OCI-M2 (cell line): ENCODE measurements around the gene LRRFIP2.
"Not testable (repeated sequence)": the region's sequence is repeated elsewhere in the genome, so short reads cannot be mapped to it uniquely, and the experiment has no call there.

Experiments used
- DNase-seq: peaks from one replicate; lab custom pipeline; 2025; ENCODE audit not compliant: unreplicated experiment; lab: John Stamatoyannopoulos, UW

The LRRFIP2 gene

DNA sequence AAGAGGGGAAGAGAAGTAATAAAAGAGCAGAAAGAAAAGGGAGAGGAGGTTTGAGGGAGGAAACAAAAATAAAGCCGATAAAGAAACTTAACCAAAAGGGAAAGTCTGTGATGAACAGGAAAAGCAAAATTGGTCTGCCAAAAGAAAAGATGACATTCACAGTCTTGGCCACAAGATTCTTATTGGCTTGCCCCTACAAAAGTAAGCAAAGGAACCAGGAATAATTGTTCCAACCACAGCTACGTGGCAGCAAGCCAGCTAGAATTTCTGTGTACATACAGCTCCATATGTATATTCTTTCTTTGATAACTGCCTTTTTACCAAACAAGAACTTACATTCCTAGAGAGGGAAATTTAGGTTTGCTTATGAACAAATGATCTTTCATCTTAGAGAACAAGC is 101.5 kb downstream of the LRRFIP2 start:
- DNase-seq, result no peak

DNA sequence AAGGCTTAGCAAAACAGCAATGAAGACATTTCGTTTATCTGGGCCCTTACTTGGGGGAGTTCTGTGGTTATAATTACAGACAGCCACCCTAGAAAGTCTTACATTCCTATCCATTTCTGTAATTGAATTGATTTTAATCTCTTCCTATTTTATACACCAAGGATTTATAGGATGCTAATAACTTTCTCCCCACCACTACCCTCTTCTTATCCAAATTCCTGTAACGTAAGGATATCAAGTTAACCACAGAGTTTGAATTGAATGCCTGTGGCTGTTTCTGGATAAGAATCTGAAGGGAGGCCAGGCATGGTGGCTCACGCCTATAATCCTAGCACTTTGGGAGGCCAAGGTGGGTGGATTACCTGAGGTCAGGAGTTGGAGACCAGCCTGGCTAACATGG is 102.5 kb downstream of the LRRFIP2 start:
- no peak for DNase-seq

DNA sequence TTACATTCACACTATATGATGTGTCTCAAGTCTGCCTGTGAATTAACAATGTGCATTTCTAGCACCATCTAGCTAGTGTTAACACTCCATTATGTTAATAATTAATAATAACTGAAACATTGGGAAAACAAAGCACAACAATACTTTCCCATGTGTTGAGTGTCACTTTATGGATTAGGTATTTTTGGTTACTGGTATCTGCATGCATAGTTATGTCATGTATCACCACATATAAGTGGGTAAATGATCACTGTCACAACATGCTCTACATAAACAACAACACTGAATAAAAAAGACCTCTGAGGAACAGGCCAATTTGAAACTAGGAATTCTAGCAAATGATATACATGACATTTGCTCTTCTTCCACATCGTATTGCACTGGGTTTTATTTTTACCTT is 106.4 kb downstream of the LRRFIP2 start:
- DNase-seq, result no peak

DNA sequence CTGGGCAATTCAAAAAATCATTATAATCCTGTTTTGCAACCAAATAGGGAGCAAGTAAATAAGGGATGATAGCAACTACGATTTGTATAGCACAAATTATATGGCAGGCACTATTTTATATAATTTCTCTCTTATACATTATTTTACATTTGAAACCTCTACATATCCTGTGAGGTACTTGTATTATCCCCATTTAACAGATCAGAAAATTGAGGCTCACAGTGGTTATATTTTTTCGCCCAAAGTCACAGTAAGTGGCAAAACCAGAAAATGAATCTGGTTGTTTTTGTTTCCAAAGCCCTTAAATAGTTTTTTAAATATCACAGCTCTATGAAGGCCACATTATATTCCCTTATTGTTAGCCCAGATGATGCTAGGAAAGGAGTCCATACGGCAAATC is 106.8 kb downstream of the LRRFIP2 start:
- no peak for DNase-seq

DNA sequence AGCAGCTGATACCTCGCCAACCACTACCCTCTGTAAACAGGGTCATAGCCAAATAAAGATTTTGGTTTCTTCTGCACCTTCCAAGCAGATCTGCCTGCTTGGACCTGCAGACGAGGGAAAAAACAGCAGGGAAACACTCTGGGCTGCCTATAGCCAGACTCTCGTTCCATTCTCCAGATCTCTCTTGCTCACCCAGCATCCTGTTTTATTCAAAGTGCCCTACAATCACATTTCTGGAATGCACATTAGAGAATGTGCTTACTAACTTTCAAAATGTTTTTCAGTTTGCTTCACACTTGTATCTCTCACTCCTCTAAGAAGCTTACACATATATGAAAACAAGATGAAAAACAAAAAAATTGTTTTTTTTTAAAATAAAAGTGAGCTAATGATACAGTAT is 109.6 kb downstream of the LRRFIP2 start:
- DNase-seq, result no peak

DNA sequence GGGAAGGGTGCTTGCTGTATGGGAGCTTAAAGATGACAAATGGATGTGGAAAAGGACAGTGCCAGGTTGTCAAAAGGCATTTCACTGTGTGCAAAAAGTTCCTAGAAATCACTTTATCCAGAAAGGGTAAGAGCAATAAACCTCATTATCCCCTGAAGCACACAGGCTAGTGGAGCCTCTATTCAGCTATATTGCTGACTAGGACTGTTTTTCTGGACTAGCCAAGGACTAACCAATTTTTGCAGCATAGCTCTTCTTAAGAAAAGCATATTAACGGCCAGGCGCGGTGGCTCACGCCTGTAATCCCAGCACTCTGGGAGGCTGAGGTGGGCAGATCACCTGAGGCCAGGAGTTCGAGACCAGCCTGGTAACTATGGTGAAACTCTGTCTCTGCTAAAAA is 116.3 kb downstream of the LRRFIP2 start:
- DNase-seq, result no peak

DNA sequence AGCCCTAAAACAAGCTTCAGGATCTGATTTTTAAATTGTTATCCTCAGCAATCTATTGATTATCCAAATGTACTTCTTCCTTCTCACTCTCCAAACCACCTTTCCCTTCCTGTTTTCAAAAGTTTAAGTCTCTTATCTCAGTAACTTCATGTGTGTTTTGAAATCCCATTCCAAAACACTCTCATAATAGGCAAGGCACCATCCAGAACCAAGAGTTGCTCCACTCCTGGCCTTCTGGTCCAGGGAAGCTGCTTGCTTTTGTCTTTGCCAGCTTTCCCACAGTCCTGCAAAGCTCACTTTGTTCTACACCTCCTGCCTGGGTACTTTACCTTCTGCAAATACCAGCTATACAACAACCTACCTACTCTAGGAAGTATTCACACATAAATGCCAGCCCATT is 117.6 kb downstream of the LRRFIP2 start:
- no peak for DNase-seq

DNA sequence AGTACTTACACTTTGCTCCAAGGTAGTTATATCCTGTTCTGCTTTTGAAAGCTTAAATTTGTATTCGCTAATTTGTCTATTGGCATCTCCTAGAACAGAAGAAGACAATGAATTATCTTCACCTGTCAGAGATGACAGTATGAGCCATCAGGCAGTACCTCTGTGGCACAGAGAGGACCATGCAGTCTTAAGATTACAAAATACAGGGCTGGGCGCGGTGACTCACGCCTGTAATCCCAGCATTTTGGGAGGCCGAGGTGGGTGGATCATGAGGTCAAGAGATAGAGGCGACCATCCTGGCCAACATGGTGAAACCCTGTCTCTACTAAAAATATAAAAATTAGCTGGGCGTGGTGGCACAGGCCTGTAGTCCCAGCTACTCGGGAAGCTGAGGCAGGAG is 119.3 kb downstream of the LRRFIP2 start:
- not testable (repeated sequence) for DNase-seq

DNA sequence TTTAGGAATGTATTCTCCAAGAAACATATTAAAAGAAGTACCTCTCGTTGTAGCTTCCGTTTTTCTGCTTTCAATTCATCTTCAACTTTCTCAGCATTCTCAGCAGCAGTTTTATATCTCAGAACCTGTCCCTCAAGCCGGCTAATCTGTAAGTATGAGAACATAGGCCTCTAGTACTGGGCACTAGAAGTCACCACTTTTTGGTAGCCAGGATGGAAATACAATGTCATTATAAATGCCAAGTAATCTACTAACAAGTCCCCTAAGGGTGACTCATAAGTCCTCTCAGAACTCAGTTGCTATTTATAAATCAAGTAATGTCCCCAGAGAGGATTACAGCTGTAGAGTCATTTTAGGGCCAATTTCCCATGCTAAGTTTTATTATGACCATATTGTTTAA is 120.0 kb downstream of the LRRFIP2 start:
- no peak for DNase-seq

DNA sequence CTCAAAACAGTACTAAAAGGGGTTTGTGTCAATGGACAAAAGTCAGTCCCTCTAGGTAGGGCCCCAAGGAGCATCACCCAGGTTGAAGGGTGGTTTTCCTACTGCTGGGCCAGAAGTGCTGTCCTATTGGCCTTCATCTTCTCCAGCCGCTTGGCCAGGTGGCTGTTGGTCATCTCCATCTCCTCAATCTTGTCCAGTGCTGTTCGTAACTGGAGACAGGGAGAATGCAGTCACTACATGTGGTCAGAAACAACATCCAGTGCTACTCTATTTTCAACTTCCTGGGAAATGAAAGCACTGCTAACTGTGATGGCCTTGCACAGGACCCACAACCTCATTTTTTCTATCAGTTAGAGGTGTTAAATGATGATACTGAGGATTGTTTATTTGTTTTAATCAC is 120.6 kb downstream of the LRRFIP2 start:
- no peak for DNase-seq

DNA sequence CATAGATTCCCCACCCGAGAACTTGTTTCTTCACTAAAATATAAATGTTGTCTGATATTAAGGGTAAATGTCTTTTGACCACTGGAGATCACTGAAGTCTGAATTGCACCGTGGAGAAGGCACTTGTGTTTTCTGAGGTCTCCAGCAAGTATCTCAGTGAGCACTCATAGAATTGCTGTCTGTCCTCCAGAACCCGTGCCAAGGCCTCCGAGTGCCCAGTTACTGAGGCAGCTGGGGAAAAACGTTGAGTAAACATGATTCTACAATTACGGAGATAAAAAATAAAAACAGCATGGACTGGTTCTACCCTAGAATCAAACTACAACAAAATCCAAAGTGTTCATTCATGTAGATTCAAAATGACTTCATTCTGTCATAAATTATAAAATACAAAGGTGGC is 121.0 kb downstream of the LRRFIP2 start:
- no peak for DNase-seq

DNA sequence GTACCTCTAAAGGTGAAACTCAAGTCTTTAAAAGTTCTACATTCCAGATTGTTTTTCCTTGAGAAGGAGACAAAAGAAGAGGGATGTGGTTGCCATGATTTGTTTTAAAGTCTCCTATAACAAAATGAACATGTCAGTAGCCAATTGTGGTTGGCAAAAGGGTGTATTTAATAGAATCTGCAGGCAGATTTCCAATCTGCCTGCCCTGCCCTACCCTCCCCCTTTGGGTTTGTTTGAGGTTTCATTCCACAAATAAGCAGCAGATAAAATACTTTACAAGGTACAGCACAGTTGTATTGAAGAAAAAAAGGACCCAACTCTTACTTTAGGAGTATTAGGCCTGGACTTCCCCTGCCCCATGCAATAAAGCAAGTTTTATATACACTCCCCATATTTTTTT is 121.5 kb downstream of the LRRFIP2 start:
- DNase-seq, result no peak

DNA sequence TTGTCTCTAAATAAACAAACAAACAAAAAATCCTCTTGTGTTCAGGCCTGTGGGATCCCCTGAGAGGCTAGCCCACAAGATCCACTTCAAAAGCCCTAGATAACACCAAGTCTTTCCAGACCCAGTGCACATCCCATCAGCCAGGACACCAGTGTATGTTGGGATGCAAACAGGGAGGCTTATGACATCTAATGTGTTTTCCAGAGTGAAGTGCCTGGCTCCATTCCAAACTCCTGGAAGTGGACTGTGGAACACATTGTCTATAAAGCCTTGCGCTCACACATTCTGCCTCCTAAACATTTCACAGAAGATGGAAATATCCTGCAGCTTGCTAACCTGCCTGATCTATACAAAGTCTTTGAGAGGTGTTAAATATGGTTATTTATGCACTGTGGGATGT is 124.1 kb downstream of the LRRFIP2 start:
- DNase-seq, result no peak

DNA sequence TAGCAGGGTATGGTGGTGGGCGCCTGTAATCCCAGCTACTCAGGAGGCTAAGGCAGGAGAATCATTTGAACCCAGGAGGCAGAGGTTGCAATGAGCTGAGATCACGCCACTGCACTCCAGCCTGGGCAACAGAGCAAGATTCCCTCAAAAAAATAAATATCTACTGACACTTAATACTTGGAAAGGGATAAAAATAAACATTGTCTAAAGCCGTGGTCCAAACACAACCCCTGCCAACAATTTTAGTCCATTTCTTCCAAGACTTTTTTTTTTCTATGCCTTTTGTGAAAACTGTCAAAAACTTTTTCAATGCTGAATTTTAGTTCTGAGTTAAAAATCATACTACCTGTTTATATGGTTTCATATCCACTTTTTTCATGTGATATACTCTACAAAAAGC is 131.7 kb downstream of the LRRFIP2 start:
- not testable (repeated sequence) for DNase-seq

DNA sequence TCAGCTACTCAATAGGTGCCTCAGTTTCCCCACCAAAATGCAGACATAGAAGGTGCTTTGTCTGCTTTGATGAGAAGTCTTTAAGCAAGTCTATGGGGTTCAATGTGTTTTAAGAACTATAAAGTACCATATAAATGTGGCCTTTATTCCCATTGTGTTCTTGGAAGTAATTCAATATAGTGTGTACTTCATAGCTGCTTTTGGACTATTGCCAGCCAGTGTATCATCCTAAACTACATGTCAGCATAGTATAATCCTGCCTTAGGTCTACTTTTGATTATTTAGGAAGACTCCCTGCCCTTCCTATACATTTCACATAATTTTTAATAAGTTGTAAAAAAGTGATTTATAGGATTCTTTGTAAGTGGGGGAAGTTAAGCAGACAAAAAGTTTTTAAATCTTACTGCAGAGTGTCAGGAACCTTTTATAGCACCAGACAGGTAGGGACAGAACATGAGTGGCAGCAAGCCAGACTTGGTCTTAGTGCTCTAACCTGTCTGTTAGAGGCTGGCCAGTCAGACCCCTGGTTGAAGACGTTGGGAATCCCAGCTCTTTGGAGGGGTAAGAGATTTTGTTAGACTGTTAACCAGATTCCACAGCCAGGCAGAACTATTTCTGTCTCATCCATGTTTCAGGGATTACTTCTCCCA is 132.7 kb downstream of the LRRFIP2 start:
- DNase-seq, result no peak

DNA sequence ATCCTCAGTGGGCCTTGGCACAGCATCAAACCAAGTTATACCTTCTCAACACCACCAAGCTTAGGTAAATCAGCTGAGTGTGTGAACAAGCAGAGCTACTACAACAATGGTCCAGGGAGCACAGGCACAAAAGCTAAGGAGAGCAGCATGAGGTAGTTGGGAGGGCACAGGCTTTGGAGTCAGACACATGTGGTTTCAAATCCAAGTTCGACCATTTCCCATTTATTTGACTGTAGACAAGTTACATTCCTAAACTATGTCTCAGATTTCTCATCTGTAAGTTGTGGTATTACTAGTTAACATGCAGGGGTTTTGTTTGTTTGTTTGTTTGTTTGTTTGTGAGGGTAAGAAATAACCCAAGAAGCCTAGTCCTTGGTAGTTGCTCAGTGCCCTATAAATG is 134.2 kb downstream of the LRRFIP2 start:
- DNase-seq, result no peak

DNA sequence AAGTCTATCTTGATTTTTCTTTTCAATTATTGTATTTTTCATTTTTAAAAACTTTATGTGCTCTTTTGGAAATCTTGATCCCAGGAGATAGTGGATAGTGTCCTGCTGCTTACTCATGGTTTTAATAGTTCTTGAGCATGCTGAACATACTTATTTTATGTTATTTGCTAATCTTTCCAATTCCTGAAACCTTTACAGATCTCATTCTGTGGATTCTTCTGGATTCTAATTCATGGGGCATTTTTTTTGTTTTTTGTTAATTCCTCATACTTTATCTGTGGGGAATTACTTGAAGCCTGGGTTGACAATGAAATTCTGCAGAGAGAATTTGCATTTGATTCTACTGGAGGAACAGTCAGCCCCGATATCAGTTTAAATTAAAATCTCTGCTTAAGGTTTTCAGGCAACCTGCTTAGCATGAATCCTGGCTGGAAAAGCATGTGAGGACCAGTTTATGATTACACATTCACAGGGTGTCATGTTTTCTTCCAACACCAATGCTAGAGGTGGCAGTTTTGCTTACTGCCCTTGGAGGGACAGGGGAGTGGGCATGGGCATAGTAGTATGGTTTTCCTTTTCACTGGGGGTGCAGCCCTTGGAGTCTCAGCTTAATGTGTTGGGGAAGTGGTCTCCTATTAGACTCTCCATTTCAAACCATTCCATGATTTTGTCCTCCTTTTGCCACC is 135.1 kb downstream of the LRRFIP2 start:
- no peak for DNase-seq

DNA sequence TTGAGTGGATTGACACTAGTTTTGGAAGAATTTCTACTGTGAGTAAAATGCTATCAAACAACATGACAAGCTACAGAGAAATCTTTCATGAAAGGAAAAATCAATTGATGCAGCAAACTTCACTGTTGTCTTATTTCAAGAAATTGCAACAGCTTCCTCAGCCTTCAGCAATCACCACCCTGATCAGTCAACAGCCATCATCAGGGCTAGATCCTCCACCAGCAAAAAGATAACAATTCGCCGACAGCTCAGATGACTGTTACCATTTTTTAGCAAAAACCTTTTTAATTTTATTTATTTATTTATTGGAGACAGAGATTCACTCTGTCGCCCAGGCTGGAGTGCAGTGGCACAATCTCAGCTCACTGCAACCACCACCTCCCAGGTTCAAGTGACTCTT is 137.0 kb downstream of the LRRFIP2 start:
- no peak for DNase-seq

DNA sequence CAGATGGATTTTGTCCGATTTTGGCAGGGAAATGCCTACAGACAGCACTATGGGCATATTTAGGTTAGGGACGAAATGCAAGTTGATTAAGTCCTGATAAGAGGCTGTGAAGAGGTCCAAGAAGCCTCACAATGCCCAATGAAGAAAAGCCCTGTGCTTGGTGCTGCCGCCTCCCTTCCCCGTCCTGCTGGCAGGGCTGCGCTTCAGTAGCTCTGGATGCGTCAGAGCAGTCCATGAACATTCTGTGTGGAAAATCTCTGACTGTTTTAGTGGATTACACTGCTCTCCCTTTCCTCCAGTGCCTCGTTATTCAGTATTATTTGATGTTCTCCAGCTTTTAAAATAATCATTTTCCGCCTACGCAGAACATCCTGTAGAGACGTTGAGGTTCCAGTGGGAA is 141.4 kb downstream of the LRRFIP2 start:
- DNase-seq, result no peak

DNA sequence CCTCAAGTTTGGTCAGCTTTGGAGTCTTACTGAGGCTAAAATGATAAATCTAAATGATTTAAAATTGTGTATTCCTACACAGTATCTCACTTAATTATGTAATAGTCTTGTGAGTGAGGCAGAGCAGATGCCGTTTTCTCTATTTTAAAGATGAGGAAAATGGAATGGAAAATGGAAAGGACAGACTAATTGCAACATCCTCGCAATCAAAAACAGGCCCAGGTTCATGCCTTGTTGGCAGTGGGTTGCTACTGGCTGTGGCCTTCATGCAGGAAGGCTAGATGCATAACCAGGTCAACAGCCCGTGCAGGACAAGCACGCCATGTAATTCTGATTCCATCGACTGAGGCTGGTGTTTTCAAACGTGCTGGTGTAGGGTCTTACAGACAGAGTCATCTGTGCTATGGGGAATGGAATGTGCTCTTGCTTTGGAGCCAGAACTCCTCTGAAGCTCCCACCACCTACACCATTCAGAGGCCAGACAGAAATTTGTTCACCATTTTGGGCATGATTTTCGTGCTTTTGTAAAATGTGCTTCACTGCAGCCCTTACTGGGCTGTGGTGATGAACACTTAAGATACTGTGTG is 143.2 kb downstream of the LRRFIP2 start:
- DNase-seq, result no peak

DNA sequence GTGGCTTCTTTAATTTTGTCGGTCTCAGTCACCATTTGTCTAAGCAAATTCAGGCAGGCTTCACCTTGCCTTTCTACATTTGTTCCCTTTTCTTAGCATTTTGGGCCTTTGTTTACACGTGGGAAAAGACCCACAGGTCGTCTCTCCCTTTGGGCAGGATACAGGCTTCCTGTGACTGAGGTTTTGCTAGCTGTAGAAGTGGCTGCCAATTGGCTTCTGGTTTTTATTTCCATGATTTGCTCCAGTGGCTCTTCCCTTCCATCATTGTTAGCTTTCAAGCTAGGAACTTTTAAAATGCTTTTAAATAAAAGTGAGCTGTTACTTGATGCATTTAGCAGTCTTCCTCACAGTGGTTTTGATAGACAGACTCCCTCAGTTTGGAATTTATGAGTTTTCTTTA is 143.8 kb downstream of the LRRFIP2 start:
- DNase-seq, result no peak

DNA sequence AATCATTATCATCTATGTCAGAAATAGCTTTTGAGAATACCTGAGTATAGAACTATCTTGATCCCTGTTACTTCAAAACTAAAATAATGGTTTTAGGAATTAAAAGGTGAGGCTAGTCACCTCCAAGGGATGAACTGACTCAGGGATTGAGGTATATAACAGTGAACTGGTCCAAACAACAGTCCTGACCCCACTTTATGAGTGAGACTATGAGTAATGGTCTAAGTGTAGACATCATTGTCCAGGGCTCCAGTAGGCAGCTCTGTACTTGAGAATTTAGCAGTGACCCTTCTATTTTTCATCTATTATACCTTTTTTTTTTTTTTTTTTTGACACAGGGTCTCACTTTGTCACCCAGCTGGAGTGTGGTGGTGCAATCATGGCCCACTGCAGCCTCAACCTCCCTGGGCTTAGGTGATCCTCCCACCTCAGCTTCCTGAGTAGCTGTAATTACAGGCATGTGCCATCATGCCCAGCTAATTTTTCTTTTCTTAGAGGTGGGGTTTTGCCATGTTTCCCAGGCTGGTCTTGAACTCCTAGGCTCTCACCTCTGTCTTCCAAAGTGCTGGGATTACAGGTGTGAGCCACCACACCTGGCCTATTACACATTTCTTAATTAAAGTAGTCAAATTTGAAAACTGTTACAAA is 144.7 kb downstream of the LRRFIP2 start:
- DNase-seq, result no peak
